ENCODE results near the gene RAB21. TPM values are rescaled to one million over a fixed set of nuclear protein-coding genes. Genes with fewer than 3 reads are reported as not detected.
"Not testable (repeated sequence)": the region's sequence is repeated elsewhere in the genome, so short reads cannot be mapped to it uniquely, and the experiment has no call there.

The RAB21 gene
- total RNA-seq, 1 donor from 2014 or later, result 95.4 TPM

DNA sequence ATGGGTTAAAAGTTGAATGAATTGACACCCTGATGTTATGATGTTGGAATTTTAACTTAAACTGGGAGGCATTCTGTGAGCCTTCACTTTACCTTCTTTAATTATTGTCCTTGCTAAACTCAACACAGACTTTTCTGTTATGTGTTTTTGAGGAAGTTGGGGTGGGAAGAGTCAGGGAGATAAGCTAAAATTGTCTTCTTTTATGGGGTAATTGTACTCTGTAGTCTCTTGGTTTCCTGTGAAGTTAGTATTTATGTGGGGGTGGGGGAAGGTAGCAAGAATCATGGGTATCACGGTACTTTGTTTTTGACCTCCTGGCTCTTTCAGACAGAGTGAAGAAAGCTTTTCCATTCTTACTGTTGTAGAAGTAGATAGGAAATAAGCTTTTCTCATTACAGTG is 32.9 kb downstream of the RAB21 start:
- H3K27ac Mint-ChIP-seq, result peak overlapping the region; percentile 0
- no peaks in the 10 kb centered on the region for H3K27me3 Mint-ChIP-seq (ENCODE audit: low read depth)
- no peak for DNase-seq (ENCODE audit: low spot score)
- H3K9me3 Mint-ChIP-seq, result no peaks in the 10 kb centered on the region
- H3K4me1 Mint-ChIP-seq (ENCODE audit: low read depth), result peaks cover 11% of the 10 kb centered on the region
- no peak overlapping the region for H3K4me3 Mint-ChIP-seq (ENCODE audit: low read depth)
- H3K36me3 Mint-ChIP-seq (ENCODE audit: low read depth), result peaks cover 51% of the 10 kb centered on the region
- intact Hi-C loops (cut with micrococcal nuclease), result no loop called here

DNA sequence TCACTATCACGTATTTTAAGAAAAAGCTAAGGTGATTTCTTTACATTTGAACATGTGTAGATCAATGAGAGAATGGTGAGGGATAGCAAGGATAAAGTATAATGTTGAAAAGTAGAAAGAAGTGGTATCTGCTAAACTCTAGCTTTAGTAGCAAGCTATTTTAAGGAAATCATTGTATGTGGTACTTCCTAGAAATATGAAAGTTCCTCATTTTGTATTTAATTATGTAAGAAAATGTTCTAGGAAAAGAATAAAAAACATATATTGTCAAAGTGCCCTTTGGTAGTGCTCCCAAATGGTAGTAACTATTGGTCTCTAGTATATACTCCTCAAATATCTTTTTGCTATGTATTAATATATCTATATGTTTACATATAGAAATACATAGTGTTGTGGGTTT is 35.7 kb downstream of the RAB21 start:
- no peak for DNase-seq (ENCODE audit: low spot score)
- Mint-ChIP-seq H3K27me3 (ENCODE audit: low read depth) (no peaks in the 10 kb centered on the region), H3K9me3 (no peaks in the 10 kb centered on the region), H3K4me3 (ENCODE audit: low read depth) (no peak overlapping the region), H3K4me1 (ENCODE audit: low read depth) (peaks cover 11% of the 10 kb centered on the region), H3K27ac (no peak overlapping the region), H3K36me3 (ENCODE audit: low read depth) (peaks cover 37% of the 10 kb centered on the region)
- intact Hi-C loops (cut with micrococcal nuclease), result no loop called here

DNA sequence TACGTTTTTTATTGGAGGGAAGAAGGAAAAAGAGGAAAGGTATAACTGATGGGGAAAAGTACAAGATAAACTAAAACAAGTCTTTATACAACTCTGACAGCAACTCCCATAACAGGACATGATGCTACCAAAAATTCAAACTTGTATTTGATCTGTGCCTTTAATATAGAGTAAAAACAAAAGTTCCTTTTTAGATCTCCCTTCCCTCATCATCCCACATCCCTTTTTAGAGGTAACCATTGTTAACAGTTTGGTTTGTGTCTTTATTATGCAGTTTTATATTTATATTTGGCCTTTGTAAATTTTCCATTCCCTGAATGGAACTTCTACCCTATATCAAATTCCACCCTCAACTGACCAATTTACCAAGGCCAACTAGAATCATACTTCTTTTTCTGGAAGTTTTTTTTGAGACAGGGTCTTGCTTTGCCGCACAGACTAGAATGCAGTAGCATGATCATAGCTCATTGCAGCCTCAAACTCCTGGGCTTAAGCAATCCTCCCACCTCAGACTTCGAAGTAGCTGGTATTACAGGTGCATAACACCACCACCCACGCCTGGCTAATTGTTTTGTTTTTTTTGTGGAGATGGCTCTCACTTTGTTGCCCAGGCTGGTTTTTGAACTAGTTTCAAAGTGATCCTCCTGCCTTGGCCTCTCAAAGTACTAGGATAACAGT is 36.9 kb downstream of the RAB21 start:
- Mint-ChIP-seq H3K27me3 (ENCODE audit: low read depth) (no peaks in the 10 kb centered on the region), H3K27ac (no peak overlapping the region), H3K36me3 (ENCODE audit: low read depth) (peaks cover 32% of the 10 kb centered on the region), H3K4me3 (ENCODE audit: low read depth) (no peak overlapping the region), H3K4me1 (ENCODE audit: low read depth) (peaks cover 10% of the 10 kb centered on the region), H3K9me3 (no peaks in the 10 kb centered on the region)
- DNase-seq (ENCODE audit: low spot score), result no peak
- intact Hi-C loops (cut with micrococcal nuclease), result no loop called here

GRCh38 chr12:71792599-71792998 is 37.9 kb downstream of the RAB21 start:
- no peaks in the 10 kb centered on the region for H3K9me3 Mint-ChIP-seq
- H3K27ac Mint-ChIP-seq, result no peak overlapping the region
- DNase-seq (ENCODE audit: low spot score), result no peak
- H3K36me3 Mint-ChIP-seq (ENCODE audit: low read depth), result peaks cover 25% of the 10 kb centered on the region
- no peak overlapping the region for H3K4me3 Mint-ChIP-seq (ENCODE audit: low read depth)
- H3K27me3 Mint-ChIP-seq (ENCODE audit: low read depth), result no peaks in the 10 kb centered on the region
- peaks cover 3% of the 10 kb centered on the region for H3K4me1 Mint-ChIP-seq (ENCODE audit: low read depth)
- intact Hi-C loops (cut with micrococcal nuclease), result no loop called here

- intact Hi-C loops (cut with micrococcal nuclease), result no loop called here
- Mint-ChIP-seq H3K27ac (no peak overlapping the region), H3K4me3 (ENCODE audit: low read depth) (no peak overlapping the region), H3K27me3 (ENCODE audit: low read depth) (no peaks in the 10 kb centered on the region), H3K9me3 (no peaks in the 10 kb centered on the region), H3K36me3 (ENCODE audit: low read depth) (peaks cover 10% of the 10 kb centered on the region), H3K4me1 (ENCODE audit: low read depth) (no peaks in the 10 kb centered on the region)
- DNase-seq (ENCODE audit: low spot score), result no peak
These were observed 41.2 kb downstream of the RAB21 start for GRCh38 chr12:71795901-71796300.

- Mint-ChIP-seq H3K4me3 (ENCODE audit: low read depth) (no peak overlapping the region), H3K27me3 (ENCODE audit: low read depth) (no peaks in the 10 kb centered on the region), H3K4me1 (ENCODE audit: low read depth) (no peaks in the 10 kb centered on the region), H3K9me3 (no peaks in the 10 kb centered on the region), H3K36me3 (ENCODE audit: low read depth) (no peaks in the 10 kb centered on the region), H3K27ac (no peak overlapping the region)
- no peak for DNase-seq (ENCODE audit: low spot score)
- intact Hi-C loops (cut with micrococcal nuclease), result no loop called here
These were observed 42.9 kb downstream of the RAB21 start for GRCh38 chr12:71797531-71797930.

DNA sequence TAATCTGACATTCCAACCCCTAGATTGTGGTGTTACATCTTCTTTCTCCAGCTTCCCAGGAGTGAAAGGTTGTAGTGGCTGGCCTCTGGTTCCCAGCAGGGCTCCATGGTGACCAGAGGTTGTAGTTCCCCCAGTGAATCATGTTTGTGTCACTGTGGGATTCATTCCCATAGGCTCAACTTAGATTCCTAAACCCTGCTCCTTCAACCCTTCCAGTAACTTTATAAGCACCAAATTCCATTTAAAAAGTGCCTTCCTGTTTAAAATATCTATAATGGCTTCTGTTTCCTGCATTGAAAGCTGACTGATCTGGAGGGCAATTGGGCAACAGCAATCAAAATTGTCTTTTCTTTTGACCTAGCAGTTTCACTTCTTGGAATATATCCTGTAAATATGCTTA is 44.4 kb downstream of the RAB21 start:
- H3K4me1 Mint-ChIP-seq (ENCODE audit: low read depth), result no peaks in the 10 kb centered on the region
- H3K9me3 Mint-ChIP-seq, result no peaks in the 10 kb centered on the region
- H3K4me3 Mint-ChIP-seq (ENCODE audit: low read depth), result no peak overlapping the region
- DNase-seq (ENCODE audit: low spot score), result no peak
- no peak overlapping the region for H3K27ac Mint-ChIP-seq
- no peaks in the 10 kb centered on the region for H3K36me3 Mint-ChIP-seq (ENCODE audit: low read depth)
- H3K27me3 Mint-ChIP-seq (ENCODE audit: low read depth), result peaks cover 2% of the 10 kb centered on the region
- intact Hi-C loops (cut with micrococcal nuclease), result no loop called here

- Mint-ChIP-seq H3K4me1 (ENCODE audit: low read depth) (no peaks in the 10 kb centered on the region), H3K36me3 (ENCODE audit: low read depth) (no peaks in the 10 kb centered on the region), H3K27ac (no peak overlapping the region), H3K9me3 (no peaks in the 10 kb centered on the region), H3K27me3 (ENCODE audit: low read depth) (peaks cover 2% of the 10 kb centered on the region), H3K4me3 (ENCODE audit: low read depth) (no peak overlapping the region)
- DNase-seq (ENCODE audit: low spot score), result no peak
- intact Hi-C loops (cut with micrococcal nuclease), result no loop called here
These were observed 45.5 kb downstream of the RAB21 start for GRCh38 chr12:71800177-71800576.

DNA sequence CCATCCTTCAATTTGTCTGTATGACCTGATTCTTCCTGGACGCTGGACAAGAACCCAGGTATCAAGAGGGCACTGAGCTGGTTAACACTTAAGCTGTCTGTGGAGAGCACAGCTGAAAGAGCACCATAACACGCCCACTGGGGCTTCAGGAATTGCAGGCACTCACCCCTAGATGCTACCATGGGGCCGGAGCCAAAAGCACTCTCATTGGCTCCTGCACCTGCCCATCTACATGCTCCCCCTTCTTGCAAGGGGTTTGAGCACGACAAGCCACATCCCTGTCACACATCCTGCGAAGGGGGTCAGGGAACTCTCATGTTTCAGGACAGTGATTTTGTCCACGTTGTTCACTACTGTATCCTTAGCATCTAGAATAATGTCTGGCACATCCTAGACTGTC is 49.8 kb downstream of the RAB21 start:
- Mint-ChIP-seq H3K4me3 (ENCODE audit: low read depth) (no peak overlapping the region), H3K9me3 (no peaks in the 10 kb centered on the region), H3K4me1 (ENCODE audit: low read depth) (no peaks in the 10 kb centered on the region), H3K36me3 (ENCODE audit: low read depth) (no peaks in the 10 kb centered on the region), H3K27ac (no peak overlapping the region), H3K27me3 (ENCODE audit: low read depth) (peaks cover 20% of the 10 kb centered on the region)
- intact Hi-C loops (cut with micrococcal nuclease), result no loop called here
- no peak for DNase-seq (ENCODE audit: low spot score)

DNA sequence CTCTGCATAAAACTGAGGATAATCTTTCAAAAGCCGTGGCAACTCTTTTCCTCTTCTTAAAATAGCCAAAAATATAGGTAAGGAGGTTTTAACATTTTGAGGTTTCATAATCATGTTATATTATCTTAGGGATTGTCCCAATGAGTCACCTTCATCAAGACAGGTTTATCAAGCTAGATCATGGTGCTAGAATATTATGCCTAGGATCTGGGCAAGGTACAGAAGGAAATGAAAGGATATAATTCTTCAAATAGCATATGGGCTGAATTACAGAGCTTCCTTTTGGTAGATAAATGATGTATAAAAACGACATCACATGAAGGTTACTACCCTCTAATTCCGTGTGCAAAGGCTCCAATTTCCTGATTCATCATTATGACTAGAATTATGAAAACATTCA is 56.3 kb downstream of the RAB21 start:
- no peaks in the 10 kb centered on the region for H3K4me1 Mint-ChIP-seq (ENCODE audit: low read depth)
- DNase-seq (ENCODE audit: low spot score), result no peak
- no peaks in the 10 kb centered on the region for H3K9me3 Mint-ChIP-seq
- peaks cover 24% of the 10 kb centered on the region for H3K27me3 Mint-ChIP-seq (ENCODE audit: low read depth)
- no peaks in the 10 kb centered on the region for H3K36me3 Mint-ChIP-seq (ENCODE audit: low read depth)
- H3K4me3 Mint-ChIP-seq (ENCODE audit: low read depth), result no peak overlapping the region
- intact Hi-C loops (cut with micrococcal nuclease), result no loop called here
- H3K27ac Mint-ChIP-seq, result no peak overlapping the region

GRCh38 chr12:71815242-71815641 is 60.6 kb downstream of the RAB21 start:
- H3K36me3 Mint-ChIP-seq (ENCODE audit: low read depth); H3K9me3 Mint-ChIP-seq; DNase-seq (ENCODE audit: low spot score); H3K27me3 Mint-ChIP-seq (ENCODE audit: low read depth); H3K27ac Mint-ChIP-seq; H3K4me3 Mint-ChIP-seq (ENCODE audit: low read depth); intact Hi-C loops (cut with micrococcal nuclease); H3K4me1 Mint-ChIP-seq (ENCODE audit: low read depth): not testable (repeated sequence)

- H3K9me3 Mint-ChIP-seq; H3K4me3 Mint-ChIP-seq (ENCODE audit: low read depth); H3K27me3 Mint-ChIP-seq (ENCODE audit: low read depth); H3K4me1 Mint-ChIP-seq (ENCODE audit: low read depth); H3K27ac Mint-ChIP-seq; DNase-seq (ENCODE audit: low spot score); H3K36me3 Mint-ChIP-seq (ENCODE audit: low read depth); intact Hi-C loops (cut with micrococcal nuclease): not testable (repeated sequence)
These were observed 67.4 kb downstream of the RAB21 start for GRCh38 chr12:71822088-71822487.

- H3K27me3 Mint-ChIP-seq (ENCODE audit: low read depth), result peaks cover 11% of the 10 kb centered on the region
- no peak overlapping the region for H3K4me3 Mint-ChIP-seq (ENCODE audit: low read depth)
- no peaks in the 10 kb centered on the region for H3K4me1 Mint-ChIP-seq (ENCODE audit: low read depth)
- no peak overlapping the region for H3K27ac Mint-ChIP-seq
- H3K9me3 Mint-ChIP-seq, result no peaks in the 10 kb centered on the region
- H3K36me3 Mint-ChIP-seq (ENCODE audit: low read depth), result no peaks in the 10 kb centered on the region
- DNase-seq (ENCODE audit: low spot score), result no peak
- intact Hi-C loops (cut with micrococcal nuclease), result no loop called here
These were observed 74.2 kb downstream of the RAB21 start for GRCh38 chr12:71828813-71829212.

- Mint-ChIP-seq H3K36me3 (ENCODE audit: low read depth) (peaks cover 15% of the 10 kb centered on the region), H3K4me3 (ENCODE audit: low read depth) (no peak overlapping the region), H3K27me3 (ENCODE audit: low read depth) (peaks cover 1% of the 10 kb centered on the region), H3K4me1 (ENCODE audit: low read depth) (peaks cover 35% of the 10 kb centered on the region), H3K27ac (peak overlapping the region; percentile 24), H3K9me3 (no peaks in the 10 kb centered on the region)
- DNase-seq (ENCODE audit: low spot score), result no peak
- intact Hi-C loops (cut with micrococcal nuclease), result no loop called here
These were observed 82.7 kb downstream of the RAB21 start for GRCh38 chr12:71837356-71837755.
